Activated CD8-positive, alpha-beta memory T cell treated with anti-CD3 and anti-CD28 coated beads for 48 hours (primary cell): ENCODE data around the gene PFN3.

Experiments
- DNase-seq, 3 experiments: peaks; one replicate each; pipeline ENCODE4 v3.0.0-alpha.2; 2020; ENCODE audit warnings: low read depth in 2 of 3, low spot score in 2 of 3

The PFN3 gene

DNA sequence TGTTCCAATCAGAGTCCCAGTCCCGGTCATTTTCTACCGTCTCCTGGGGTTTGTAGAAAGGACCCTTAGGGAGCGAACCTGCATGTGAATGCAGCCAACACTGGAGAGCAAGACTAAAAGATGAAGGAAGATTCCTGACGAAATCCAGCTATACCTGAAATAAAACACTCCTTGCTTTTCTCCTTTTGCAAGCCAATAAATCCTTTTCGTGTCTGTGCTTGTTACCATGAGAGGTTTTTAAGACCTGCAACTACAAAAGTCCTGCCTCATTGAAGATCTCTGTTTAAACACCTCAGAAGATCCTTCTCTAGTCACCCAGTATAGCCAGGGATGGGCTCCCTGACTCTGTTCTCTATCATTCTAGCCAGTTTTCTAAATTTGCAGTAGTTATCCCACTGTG, 26.2 kb downstream of the PFN3 start:
- DNase-seq, result no peak

GRCh38 chr5:177373806-177374205, 26.7 kb downstream of the PFN3 start:
- no peak for DNase-seq

GRCh38 chr5:177372910-177373309, 27.6 kb downstream of the PFN3 start:
- DNase-seq, result no peak

GRCh38 chr5:177372034-177372896, 28.2 kb downstream of the PFN3 start:
- no peak for DNase-seq

GRCh38 chr5:177371120-177372033, 29.1 kb downstream of the PFN3 start:
- no peak for DNase-seq

- DNase-seq, result no peak
Measured at GRCh38 chr5:177370488-177371119, 29.9 kb downstream of the PFN3 start.

DNA sequence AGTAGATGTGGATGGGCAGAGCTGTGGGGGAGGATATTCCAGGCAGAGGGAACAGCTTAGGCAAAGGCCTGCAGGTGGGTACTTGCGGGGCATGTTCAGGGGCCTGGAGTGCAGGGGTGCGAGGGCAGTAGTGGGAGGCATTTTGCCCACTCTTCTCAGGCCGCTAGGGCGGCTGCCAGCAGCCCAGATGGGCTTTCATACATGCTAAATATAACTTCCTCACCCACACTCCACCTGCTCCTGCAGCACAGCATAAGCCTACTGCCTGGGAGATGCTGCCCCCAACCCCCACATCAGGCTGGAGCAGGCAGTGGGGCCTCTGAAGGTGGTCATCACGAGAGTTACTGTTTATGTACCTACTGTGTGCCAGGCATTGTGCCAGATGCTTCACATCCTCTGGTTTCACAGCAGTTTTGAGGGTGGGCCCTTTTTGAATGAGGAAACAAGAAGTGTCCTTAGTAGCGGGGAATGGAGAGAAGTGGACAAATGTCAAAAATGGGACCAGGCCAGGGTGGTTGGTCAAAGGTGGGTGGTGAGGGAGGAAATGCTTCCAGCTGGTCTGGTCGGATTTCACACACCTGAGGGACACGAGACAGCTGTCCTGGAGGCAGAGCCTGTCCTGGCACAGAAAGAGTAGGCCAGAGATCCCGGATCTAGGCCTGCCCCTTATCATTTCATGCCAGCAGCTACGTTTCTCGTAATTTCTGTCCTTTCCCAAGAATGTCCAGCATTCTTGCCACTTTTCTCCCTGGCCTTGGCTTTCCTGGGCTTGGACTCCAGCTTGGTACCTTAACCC, 30.6 kb downstream of the PFN3 start:
- DNase-seq, result no peak

GRCh38 chr5:177368869-177369644, 31.4 kb downstream of the PFN3 start:
- no peak for DNase-seq

GRCh38 chr5:177367981-177368868, 32.2 kb downstream of the PFN3 start:
- DNase-seq, result no peak

DNA sequence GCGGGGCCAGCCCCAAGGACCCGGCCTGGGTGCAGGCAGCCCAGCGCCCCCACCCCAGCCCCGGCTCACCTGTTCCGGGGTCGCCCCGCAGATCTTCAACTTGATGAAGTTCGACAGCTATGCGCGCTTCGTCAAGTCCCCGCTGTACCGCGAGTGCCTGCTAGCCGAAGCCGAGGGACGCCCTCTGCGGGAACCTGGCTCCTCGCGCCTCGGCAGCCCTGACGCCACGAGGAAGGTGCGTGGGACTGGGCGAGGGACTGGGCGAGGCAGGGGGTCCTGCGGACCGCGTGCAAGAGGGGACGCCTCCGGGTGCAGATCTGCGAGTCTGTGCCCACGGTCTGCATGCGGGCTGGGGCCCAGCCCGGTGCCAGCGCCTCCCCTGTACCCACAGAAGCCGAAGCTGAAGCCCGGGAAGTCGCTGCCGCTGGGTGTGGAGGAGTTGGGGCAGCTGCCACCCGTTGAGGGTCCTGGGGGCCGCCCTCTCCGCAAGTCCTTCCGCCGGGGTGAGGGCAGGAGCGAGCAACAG, 33.1 kb downstream of the PFN3 start:
- no peak for DNase-seq

GRCh38 chr5:177366528-177367322, 33.7 kb downstream of the PFN3 start:
- DNase-seq, result no peak

DNA sequence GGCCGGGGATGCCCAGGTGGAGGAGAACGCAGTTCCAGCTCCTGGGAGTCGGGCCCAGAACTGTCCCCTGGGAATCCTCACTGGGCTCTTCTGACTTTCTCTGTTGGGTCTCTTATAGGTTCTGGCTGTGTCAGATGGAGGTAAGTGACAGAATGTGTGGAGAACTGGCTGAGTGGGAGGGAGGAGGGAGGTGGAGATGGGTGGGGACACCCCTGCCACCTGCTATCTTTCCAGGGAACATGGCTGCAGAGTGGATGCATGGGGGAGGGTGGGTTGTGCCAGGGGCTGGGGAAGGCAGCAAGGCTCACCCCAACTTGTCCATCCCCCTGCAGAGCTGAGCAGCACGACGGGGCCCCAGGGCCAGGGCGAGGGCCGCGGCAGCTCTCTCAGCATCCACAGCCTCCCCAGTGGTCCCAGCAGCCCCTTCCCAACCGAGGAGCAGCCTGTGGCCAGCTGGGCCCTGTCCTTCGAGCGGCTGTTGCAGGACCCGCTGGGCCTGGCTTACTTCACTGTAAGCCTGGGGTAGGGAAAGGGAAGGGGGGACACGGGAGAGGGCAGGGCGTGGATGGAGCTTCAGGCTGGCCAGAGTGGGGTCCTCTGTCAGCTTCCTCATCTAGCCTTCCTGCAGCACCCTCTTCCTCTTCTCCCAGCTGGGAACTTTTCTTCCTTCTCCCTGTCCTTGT, 34.5 kb downstream of the PFN3 start:
- no peak for DNase-seq

DNA sequence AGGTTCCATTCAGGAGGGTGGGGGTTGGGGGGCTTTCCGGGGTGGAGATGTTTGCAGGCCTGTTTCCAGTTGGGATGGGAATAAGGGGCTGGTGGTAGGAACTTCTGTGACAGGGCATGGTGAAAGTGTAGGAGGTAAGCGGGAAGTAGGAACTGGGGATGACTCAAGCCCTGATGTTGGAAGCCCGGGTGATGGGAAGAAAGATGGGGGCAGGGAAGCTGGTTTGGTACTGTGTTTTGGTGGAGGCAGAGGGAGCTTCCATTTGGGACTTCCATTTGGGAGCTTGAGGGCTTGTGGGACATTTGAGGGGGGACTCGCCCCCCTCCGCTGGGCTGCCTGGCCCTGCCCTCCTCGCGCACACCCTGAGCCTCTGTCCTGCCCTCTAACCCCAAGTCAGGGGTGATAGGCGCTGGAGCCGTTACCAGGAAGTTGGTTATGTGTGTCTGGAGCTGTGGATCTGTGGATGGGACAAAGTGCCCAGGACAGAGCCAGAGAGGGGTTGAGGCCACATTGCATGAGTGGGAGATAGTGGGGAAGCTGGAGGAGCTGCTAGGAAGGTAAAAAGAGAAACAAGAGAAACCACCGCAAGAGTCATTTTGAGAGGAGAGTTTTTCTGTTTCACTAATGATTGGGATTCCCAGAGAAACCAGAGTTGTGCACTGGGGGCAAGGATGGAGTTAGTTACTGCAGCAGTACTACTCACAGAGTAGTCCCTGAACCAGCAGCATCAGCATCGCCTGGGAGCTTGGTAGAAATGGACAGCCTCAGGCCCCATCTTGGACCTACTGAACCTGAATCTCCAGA, 36.1 kb downstream of the PFN3 start:
- DNase-seq, result no peak

- no peak for DNase-seq
Measured at GRCh38 chr5:177363565-177363964, 36.9 kb downstream of the PFN3 start.

GRCh38 chr5:177362610-177363507, 37.6 kb downstream of the PFN3 start:
- peak in 1 of 3 experiments; percentile 56 for DNase-seq

DNA sequence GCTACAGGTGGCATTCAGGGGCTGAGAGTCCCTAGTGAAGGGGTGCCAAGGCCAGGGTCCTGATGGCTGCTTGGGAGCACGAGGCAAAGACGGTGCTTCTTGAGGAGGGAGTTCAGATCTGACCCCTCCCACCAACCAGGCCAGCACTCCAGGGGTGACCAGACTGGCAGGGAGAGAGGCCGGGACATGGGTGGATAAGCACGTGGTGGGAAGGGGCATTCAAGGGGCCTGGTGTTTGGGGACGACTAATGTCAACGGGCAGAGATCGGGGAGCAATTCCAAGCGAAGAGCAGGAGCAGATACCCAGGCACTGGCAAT, 38.2 kb downstream of the PFN3 start:
- no peak for DNase-seq
